ENCODE data around the gene CSRP1.
A peak's percentile ranks its signal among the peaks of the same experiment; 100 is the strongest.
"Not testable (repeated sequence)": the region's sequence is repeated elsewhere in the genome, so short reads cannot be mapped to it uniquely, and the experiment has no call there.

CSRP1 gene

DNA sequence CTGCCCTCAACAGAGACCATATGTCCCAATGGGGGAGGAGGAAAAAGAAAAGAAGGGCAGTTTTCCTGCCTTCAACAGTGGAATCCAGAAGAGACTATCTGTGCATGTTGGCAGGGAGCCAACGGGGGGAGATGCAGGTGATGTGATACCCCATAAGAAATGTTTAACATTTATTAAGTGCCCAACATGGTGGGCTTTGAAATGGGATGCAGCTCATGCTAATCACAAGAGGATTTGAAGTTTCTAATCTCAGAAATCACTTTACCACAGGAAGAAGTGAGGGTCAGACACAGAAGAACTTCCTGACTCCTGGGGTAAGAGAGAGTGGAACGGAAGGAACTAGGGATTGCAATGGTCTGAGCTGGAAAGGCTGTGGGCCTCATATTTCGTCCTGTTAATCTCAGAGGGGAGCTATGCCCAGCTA, 16.2 kb downstream of the CSRP1 start:
- Mint-ChIP-seq H3K27ac (no peak overlapping the region), H3K9me3 (no peaks in the 10 kb centered on the region), H3K4me1 (no peaks in the 10 kb centered on the region), H3K4me3 (no peak overlapping the region), H3K27me3 (no peaks in the 10 kb centered on the region), H3K36me3 (peaks cover 32% of the 10 kb centered on the region)
- no peak for ATAC-seq (ENCODE audit: low read depth)
- no peak for DNase-seq (ENCODE audit: low spot score in 2 of 2)

DNA sequence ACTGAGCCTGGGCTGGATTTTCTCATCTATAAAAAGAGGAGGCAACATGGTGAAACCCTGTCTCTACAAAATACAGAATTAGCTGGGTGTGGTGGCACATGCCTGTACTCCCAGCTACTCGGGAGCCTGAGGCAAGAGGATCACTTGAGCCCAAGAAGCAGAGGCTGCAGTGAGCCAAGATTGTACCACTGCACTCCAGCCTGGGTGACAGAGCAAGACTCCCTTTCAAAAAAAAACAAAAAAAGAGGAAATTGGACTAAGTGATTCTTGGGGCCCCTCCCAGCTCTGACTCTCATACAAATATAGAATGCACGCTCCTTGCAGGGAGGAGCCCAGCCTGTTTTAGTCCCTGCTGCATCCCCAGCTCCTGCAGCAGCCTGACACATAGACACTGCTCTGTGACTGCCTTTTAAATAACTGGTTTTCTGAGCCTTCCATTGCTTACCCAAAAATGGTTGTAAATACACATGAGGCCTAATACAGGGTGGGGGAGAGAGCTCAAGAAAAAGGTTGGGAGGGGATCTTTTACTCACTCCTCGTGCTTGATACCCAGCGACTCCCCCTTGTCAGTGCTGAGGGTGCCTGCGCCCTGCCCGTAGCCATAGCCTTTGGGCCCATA, 17.2 kb downstream of the CSRP1 start:
- no peaks in the 10 kb centered on the region for H3K4me1 Mint-ChIP-seq
- H3K36me3 Mint-ChIP-seq = peaks cover 30% of the 10 kb centered on the region
- H3K27me3 Mint-ChIP-seq = no peaks in the 10 kb centered on the region
- H3K4me3 Mint-ChIP-seq = no peak overlapping the region
- DNase-seq (ENCODE audit: low spot score in 2 of 2) (no peak), ATAC-seq (ENCODE audit: low read depth) (peak; percentile 31)
- H3K9me3 Mint-ChIP-seq = no peaks in the 10 kb centered on the region
- H3K27ac Mint-ChIP-seq = no peak overlapping the region

DNA sequence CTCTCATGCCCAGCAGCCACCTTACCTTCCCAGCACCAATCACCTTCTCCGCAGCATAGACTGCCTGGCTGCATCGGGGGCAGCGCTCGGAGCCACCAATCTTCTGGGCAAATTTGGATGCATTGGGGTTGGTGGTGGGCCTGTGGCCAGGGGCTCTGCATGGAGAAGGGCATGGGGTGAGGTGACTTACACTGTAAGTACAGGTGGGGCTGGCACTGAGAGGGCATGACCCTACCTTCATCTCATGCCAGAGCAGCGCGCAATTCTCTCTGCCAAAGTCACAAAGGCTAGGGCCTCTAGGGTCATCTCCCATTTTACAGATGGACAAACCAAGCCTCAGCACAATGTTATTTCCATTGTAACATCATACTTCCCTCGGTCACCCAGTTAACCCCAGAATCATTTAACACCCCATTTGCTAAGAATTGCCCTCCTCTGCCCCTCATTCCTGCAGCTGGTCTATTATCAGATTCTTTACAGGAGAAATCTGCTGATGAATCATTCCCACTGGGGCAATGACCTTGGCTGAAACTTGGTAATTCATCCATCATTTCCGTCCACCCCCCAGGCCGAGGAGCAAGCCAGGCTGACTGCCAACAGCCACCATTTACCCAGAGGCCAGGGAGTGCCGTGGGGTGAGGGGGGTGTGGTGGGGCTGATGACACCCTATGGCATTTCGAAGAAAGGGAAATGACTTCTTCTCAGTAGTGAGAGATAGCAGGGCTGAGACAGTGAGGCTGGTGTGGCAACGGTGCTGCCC, 17.9 kb downstream of the CSRP1 start:
- Mint-ChIP-seq H3K4me3 (no peak overlapping the region), H3K4me1 (no peaks in the 10 kb centered on the region), H3K9me3 (no peaks in the 10 kb centered on the region), H3K27ac (no peak overlapping the region), H3K27me3 (no peaks in the 10 kb centered on the region), H3K36me3 (peaks cover 24% of the 10 kb centered on the region)
- ATAC-seq (ENCODE audit: low read depth) = no peak
- no peak for DNase-seq (ENCODE audit: low spot score in 2 of 2)

DNA sequence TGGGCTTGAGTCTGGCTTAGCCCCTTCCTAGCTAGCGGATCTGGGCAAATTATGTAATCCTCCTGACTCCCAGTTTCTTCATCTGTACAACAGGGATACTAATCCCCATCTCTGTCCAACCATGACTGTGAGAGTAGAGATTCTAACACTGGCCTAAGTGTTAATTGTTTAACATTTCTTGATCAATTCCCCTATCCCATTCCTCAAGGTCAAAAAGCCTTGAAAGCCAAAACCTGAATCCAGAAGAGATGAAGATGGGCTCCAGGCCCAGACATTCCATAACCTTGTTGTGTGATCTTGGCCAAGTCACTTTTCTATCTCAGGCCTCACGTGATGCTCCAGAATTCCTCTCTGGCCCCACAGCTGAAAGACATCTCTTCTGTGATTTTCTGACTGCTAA, 19.2 kb downstream of the CSRP1 start:
- Mint-ChIP-seq H3K27me3 (no peaks in the 10 kb centered on the region), H3K27ac (no peak overlapping the region), H3K36me3 (peaks cover 14% of the 10 kb centered on the region), H3K4me3 (no peak overlapping the region), H3K9me3 (no peaks in the 10 kb centered on the region), H3K4me1 (no peaks in the 10 kb centered on the region)
- no peak for DNase-seq (ENCODE audit: low spot score in 2 of 2)
- ATAC-seq (ENCODE audit: low read depth) = no peak

DNA sequence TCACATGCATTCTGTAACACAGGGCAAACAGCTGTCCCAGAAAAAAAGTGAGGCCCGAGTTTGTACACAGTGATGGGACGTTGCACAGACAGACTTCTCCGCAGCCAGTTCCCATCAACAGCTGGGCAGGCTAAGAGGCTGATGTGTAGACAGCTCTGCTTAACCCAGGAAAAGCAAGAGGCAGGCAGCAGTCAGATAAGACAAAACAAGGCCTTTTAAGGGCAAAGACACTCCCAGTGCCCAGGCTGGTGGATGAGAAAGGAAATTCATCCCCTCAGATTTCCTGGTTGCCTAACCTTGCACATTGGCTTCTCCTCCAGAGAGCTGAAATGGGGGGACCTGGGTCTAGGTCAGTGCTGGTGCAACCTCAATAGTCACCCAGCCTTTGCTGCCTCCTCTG, 20.7 kb downstream of the CSRP1 start:
- Mint-ChIP-seq H3K36me3 (peaks cover 8% of the 10 kb centered on the region), H3K27me3 (no peaks in the 10 kb centered on the region), H3K27ac (no peak overlapping the region), H3K4me1 (peaks cover 5% of the 10 kb centered on the region), H3K9me3 (no peaks in the 10 kb centered on the region), H3K4me3 (no peak overlapping the region)
- ATAC-seq (ENCODE audit: low read depth) (no peak), DNase-seq (ENCODE audit: low spot score in 2 of 2) (no peak)

DNA sequence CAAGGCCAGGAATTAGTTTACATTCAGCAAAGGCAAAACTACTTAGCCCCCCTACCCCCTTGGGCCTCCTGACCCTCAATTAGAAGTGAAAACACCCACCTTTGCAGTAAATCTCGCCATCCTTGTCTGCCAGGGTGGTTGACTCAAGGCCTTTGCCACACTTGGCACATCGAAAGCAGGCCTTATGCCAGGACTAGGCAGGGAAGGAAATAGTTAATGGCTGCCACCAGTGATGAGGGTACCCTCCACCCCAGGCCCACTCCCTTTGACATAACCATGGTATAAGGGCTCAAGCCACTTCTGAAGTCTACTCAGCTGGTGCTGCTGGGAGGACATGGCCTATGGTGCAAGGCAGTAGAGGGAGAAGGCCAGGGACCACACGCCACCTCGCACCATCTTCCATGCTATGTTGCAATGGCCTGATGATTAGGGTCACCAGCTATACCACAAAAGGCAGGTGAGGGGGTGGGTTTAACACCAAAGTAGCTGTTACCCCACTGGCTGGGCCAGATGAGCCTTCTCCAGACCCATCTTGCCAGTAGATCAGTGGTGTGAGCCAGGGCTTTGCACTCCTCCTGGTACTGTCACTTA, 21.6 kb downstream of the CSRP1 start:
- no peaks in the 10 kb centered on the region for H3K9me3 Mint-ChIP-seq
- H3K36me3 Mint-ChIP-seq = peaks cover 6% of the 10 kb centered on the region
- no peaks in the 10 kb centered on the region for H3K27me3 Mint-ChIP-seq
- H3K4me1 Mint-ChIP-seq = peaks cover 9% of the 10 kb centered on the region
- H3K27ac Mint-ChIP-seq = no peak overlapping the region
- no peak overlapping the region for H3K4me3 Mint-ChIP-seq
- DNase-seq (ENCODE audit: low spot score in 2 of 2) = no peak
- ATAC-seq (ENCODE audit: low read depth) = no peak

DNA sequence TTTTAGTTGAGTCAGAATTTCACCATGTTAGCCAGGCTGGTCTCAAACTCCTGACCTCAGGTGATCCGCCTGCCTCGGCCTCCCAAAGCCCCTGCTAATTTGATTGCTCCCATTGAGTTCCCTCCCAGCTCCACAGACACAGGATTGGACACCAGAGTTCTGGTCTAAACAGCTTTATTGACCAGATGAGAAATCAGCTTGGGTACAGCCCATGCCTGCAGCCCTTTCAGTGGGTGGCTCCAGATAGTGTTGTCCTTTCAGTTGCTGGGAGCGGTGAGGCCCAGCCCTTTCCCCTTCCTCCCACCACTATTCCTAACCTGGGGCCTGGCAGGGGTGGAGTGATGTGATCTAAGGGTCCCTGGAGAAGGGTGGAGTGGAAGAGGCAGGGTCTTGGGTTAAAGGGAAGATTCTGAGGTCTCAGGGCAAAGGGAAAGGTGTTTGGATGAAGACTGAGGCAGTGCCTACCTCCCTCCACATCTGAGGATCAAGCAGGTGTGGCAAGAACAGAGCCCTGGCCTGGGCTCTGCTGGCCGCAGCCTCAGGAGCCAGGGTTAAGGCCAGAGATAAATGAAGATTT, 23.5 kb downstream of the CSRP1 start:
- H3K9me3 Mint-ChIP-seq = no peaks in the 10 kb centered on the region
- no peaks in the 10 kb centered on the region for H3K27me3 Mint-ChIP-seq
- no peak for DNase-seq (ENCODE audit: low spot score in 2 of 2)
- no peak for ATAC-seq (ENCODE audit: low read depth)
- H3K4me1 Mint-ChIP-seq = peaks cover 12% of the 10 kb centered on the region
- peak overlapping the region; percentile 19 for H3K27ac Mint-ChIP-seq
- peaks cover 3% of the 10 kb centered on the region for H3K36me3 Mint-ChIP-seq
- no peak overlapping the region for H3K4me3 Mint-ChIP-seq

DNA sequence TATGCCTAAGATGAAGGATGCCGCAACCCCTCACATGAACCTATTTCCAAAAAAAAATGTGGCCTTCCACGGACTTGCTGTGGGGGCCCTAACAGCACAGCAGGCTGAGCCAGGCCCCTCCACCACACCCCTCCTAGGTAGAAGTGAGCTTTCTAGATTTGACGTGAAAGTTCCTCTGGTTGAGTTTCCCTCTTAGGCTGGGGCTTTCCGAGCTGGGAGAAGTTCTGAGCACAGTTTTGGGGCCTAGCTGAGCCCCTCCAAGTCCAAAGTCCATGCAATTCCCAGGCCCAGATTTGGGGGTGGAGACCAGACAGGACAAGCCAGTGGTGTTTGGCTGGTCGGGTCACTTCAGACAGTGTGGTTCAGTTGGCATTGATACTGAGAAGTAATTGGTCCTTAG, 24.2 kb downstream of the CSRP1 start:
- H3K36me3 Mint-ChIP-seq = peaks cover 1% of the 10 kb centered on the region
- no peak overlapping the region for H3K4me3 Mint-ChIP-seq
- no peaks in the 10 kb centered on the region for H3K9me3 Mint-ChIP-seq
- H3K27ac Mint-ChIP-seq = no peak overlapping the region
- DNase-seq (ENCODE audit: low spot score in 2 of 2) (no peak), ATAC-seq (ENCODE audit: low read depth) (no peak)
- H3K27me3 Mint-ChIP-seq = no peaks in the 10 kb centered on the region
- H3K4me1 Mint-ChIP-seq = peaks cover 12% of the 10 kb centered on the region

DNA sequence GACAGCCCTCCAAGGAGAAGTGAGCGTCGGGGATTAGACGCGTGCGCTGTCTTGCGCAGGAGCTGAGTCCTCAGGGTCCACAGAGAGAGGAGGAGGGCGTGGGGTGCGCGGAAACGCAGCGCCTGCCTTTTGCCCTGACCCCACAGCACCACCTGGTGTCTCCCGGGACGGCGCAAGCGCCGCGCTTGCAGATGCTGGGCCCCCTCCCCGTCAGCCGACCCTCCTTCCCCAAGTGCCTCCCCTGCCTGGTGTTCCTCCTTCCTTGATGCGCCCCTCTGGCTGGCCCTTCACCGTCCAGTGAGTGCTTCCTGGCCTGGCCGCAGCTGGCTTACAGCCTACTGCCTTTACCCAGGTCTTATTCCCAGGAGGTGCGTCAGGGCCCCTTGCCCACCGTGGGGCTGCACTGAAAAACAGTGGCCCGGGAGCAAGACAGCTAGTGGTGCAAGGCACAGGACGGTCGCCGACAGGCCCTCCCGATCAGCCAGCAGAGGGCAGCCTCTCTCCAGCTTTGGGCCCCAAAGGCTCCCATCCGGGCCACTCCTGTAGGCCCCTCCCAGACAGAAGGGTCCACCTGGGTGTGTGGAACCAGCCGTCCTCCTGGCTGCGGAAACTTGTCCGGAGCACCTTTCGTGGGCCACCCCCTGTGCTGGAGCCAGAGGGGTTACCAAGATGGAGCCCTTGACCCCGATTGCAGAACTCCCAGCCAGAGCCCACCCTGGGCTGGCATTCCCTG, 25.0 kb downstream of the CSRP1 start:
- no peak overlapping the region for H3K27ac Mint-ChIP-seq
- no peaks in the 10 kb centered on the region for H3K36me3 Mint-ChIP-seq
- peaks cover 12% of the 10 kb centered on the region for H3K4me1 Mint-ChIP-seq
- peak; percentile 78 for ATAC-seq (ENCODE audit: low read depth)
- peak; percentile 77 to 80 for DNase-seq (ENCODE audit: low spot score in 2 of 2)
- peaks cover 3% of the 10 kb centered on the region for H3K27me3 Mint-ChIP-seq
- H3K9me3 Mint-ChIP-seq = no peaks in the 10 kb centered on the region
- peak overlapping the region; percentile 88 for H3K4me3 Mint-ChIP-seq

DNA sequence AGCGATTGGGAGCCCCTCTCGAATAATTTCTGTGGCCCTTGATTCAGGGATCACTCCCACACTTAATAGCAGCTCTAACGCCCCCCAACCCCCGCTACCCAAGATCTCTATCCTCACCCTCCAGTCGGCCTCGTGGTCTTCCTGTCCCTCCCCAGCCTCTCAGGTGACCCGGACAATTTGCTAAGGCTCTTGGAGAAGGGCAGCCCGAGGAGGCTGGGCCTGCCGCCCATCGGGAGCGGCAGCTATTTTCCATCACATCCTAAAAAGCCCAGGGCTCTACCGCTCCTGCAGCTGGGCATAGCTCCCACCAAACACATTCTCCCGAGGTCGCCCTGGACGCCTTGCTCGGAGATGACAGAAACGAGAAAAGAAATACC, 25.9 kb downstream of the CSRP1 start:
- H3K27me3 Mint-ChIP-seq = peaks cover 6% of the 10 kb centered on the region
- H3K4me3 Mint-ChIP-seq = peak overlapping the region; percentile 88
- no peaks in the 10 kb centered on the region for H3K9me3 Mint-ChIP-seq
- peak overlapping the region; percentile 41 for H3K27ac Mint-ChIP-seq
- DNase-seq (ENCODE audit: low spot score in 2 of 2) (no peak), ATAC-seq (ENCODE audit: low read depth) (no peak)
- H3K4me1 Mint-ChIP-seq = peaks cover 12% of the 10 kb centered on the region
- H3K36me3 Mint-ChIP-seq = no peaks in the 10 kb centered on the region

DNA sequence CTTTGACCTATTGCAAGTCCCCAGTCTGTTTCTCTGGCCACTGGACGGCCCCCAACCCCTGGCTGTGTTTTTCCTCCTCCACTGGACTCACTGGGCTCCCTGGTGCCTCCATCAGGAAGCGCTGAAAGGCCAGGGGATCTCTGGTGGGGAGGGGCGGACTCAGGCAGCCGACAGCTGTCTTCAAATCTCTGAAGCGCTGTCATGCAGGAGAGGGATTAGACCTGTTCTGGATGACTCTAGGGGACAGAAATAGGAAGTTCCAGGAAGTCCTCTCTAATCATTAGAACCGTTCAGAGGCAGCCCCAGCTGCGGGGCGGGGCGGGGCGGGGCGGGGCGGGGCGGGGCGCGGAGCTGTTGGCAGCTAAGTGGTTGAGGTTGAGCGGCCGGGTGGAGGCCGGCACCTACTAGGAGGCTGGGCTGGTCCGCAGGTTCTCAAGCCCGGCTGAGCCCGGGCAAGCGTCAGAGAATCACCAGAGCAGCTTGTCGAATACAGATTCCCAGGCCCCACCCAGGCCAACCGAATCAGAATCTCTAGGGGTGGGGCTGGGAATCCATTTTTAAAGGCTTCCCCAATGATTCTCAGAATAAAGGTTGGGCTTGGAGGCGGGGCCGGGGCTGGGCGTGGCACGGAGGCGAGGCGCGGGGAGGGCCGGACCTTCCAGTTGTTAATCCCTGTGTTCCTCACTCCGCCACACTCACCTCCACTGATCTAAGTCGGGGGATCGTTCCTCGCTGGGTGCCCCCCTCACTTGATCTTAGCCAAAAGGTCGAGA, 26.5 kb downstream of the CSRP1 start:
- peak overlapping the region; percentile 88 for H3K4me3 Mint-ChIP-seq
- no peaks in the 10 kb centered on the region for H3K36me3 Mint-ChIP-seq
- peaks cover 12% of the 10 kb centered on the region for H3K4me1 Mint-ChIP-seq
- ATAC-seq (ENCODE audit: low read depth) (peak; percentile 69), DNase-seq (ENCODE audit: low spot score in 2 of 2) (peak; percentile 61 to 65)
- H3K9me3 Mint-ChIP-seq = no peaks in the 10 kb centered on the region
- peak overlapping the region; percentile 24 for H3K27ac Mint-ChIP-seq
- peaks cover 6% of the 10 kb centered on the region for H3K27me3 Mint-ChIP-seq

DNA sequence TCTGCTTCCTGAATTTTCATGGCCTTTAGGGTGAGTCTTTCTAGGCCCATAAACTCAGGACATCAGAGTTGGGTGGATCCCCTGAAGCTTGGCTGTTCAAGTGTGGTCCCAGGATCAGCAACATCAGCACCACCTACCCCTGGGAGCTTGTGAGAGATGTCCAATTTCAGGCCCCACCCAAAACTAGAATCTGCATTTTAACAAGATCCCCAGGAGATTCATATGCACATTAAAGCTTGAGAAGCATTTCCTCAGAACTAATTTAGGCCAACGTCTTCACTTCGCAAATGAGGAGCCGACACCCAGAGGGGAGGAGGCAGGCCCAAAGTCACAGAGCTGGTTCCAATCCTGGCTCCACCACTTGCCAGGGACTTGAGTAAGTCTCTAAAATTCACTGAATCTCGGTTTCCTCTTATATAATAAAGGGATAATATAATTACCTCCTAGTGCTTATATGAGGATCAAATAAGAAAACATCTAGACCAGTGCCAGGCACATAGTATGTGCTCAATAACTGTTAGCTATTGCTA, 27.7 kb downstream of the CSRP1 start:
- H3K27ac Mint-ChIP-seq = no peak overlapping the region
- no peak overlapping the region for H3K4me3 Mint-ChIP-seq

DNA sequence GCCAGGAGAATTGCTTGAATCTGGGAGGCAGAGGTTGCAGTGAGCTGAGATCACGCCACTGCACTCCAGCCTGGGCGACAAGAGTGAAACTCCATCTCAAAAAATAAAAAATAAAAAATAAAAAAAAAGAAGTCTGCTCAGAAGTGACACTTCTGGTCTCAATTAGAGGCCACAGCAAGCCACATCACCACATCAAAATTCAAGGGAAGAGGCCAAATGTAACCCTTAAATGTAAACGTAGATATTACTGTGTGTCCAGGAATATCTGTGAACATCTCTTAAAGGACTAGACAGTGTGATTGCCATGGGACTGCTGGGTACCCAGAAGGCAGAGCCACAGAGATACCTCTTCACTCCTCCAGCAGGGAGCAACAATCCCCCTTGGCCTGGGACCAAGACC, 28.3 kb downstream of the CSRP1 start:
- H3K27me3 Mint-ChIP-seq = not testable (repeated sequence)

More for the DNA sequence above, 27.7 kb downstream of the CSRP1 start:
- Mint-ChIP-seq H3K9me3 (no peaks in the 10 kb centered on the region), H3K4me1 (peaks cover 12% of the 10 kb centered on the region), H3K36me3 (no peaks in the 10 kb centered on the region), H3K27me3 (peaks cover 6% of the 10 kb centered on the region)
- DNase-seq (ENCODE audit: low spot score in 2 of 2) = no peak
- no peak for ATAC-seq (ENCODE audit: low read depth)

More for the DNA sequence above, 28.3 kb downstream of the CSRP1 start:
- H3K9me3 Mint-ChIP-seq; ATAC-seq (ENCODE audit: low read depth); H3K36me3 Mint-ChIP-seq; H3K27ac Mint-ChIP-seq; H3K4me3 Mint-ChIP-seq; DNase-seq (ENCODE audit: low spot score in 2 of 2): not testable (repeated sequence)
- H3K4me1 Mint-ChIP-seq = peaks cover 12% of the 10 kb centered on the region

Data from memory B cell (primary cell).